Right lobe of liver (tissue), 4 donors: ENCODE data around the gene ANXA10.

Experiments
- CTCF ChIP-seq, 4 donors: fragments of 200-600 bp in 3 of 4; fragments of 450-650 bp in 1 of 4; IDR thresholded peaks; one replicate each; pipeline versions ENCODE4 v1.5.1 to v1.8.0; 2016 to 2022; ENCODE audit warnings: antibody characterized with exemption in 4 of 4, mild to moderate bottlenecking in 2 of 4
- POLR2A ChIP-seq: fragments of 450-650 bp; IDR thresholded peaks from one replicate; pipeline ENCODE4 v1.6.1; 2017; ENCODE audit warnings: antibody characterized with exemption, mild to moderate bottlenecking
- donor health status: DM: no; HTN: no; CAD: no.
- donor health status: DM: no; HTN: no; CAD: no.
- donor health status: DM: no; HTN: yes; CAD: no.

- TF ChIP-seq CTCF (IDR thresholded peaks at IDR 0.05) (no peak), POLR2A (no peak)
Observed at GRCh38 chr4:168118116-168118655, 25.8 kb downstream of the ANXA10 start.
